NCI-H128 (cell line): ENCODE measurements around the gene ZNF79.
A peak's percentile ranks its signal among the peaks of the same experiment; 100 is the strongest.

Source experiments
- DNase-seq: peaks from one replicate; lab custom pipeline; 2025; ENCODE audit not compliant: unreplicated experiment; lab: John Stamatoyannopoulos, UW

ZNF79 gene

DNA sequence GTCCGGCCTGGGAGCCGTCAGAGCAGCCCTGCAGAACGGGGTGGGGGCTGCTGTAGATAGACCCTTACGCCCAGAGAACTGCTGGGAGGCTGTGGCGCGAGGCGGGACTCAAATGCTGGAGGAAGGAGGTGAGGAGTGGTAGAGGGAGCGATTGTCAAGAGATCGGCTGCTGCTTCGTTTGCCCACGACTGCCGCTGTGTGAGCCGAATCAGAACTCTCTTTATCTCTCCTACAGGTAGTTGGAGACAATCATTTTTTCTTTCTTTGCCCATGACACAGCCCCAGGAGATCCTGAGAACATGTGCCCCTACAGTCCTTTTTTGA lies 456 bp downstream of the ZNF79 start:
- DNase-seq, result no peak

DNA sequence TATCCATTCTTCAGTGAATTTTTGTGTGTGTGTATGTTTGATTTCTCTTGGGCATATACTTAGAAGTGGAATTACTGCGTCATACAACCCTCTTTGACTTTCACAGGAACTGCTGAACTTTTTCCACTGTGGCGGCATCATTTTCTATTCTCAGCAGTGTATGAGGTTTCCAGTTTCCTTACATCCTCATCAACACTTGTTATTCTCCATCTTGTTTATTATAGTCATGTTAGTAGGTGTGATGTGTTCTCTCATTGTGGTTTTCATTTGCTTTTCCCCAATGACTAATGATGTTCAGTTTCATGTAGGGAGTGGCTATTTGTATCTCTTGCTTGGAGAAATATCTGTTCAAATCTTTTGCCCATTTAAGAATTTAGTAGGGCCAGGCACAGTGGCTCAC lies 2.6 kb downstream of the ZNF79 start:
- no peak for DNase-seq

DNA sequence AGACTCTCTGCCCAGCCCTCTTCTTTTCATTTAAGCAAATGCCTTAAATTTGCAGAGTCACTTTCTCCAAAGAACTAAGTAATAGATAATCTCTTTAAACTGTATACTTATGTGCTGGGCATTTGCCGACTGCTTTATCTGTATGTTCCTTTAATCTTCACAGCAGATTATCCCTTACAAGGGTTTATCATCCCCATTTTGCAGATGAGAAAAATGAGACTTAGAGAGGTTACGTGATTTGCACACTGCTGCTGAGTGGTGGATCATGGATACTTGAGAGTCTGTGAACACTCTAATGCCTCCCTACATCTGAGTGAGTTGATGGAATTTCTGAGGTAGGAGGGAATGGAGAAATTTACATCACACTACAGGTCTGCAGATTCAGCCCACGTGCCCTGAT lies 4.2 kb downstream of the ZNF79 start:
- no peak for DNase-seq

DNA sequence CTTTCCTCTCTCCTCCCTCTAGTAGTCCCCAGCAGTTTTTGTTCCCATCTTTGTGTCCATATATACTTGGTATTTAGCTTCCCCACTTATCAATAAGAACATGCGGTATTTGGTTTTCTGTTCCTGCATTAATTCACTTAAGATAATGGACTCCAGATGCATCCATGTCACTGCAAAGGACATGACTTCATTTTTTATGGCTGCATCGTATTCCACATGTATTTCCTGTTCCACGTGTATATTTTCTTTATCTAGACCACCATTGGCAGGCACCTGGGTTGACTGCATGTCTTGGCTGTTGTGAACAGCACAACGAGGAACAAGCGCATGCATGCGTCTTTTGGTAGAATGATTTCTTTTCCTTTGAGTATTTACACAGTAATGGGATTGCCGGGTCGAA lies 6.2 kb downstream of the ZNF79 start:
- no peak for DNase-seq

DNA sequence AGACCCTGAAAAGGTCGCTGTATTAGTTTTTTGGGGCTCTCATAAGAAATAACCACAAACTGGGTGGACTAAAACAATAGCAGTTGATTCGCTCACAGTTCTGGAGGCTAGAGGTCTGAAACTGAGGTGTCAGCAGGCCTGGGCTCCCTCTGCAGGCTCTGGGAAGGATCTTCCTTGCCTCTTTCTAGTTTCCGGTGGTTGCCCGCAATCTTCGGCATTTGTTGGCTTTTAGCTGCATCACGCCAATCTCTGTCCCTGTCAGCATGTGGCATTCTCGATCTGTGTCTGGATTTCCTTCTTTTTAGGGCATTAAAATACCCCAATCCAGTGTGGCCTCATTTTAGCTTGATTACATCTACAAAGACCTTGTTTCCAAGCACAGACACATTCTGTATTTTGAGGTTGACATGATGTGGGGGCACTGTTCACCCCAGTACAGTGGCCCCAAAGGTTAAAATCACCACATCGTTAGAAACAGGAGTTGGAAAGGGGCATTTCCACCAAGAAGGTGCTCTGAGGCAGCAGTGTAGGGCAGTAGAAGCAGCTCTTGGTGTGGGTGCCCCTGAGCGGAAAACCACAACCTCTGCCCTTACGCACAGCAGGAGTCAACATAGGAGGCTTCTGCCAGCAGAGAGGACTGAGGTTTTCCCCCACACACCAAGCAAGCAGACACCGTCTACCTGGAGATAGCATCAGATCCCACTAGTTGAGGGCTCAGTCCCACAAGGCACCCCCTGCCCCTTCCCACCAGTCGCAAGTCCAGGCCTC lies 13.5 kb downstream of the ZNF79 start:
- no peak for DNase-seq

DNA sequence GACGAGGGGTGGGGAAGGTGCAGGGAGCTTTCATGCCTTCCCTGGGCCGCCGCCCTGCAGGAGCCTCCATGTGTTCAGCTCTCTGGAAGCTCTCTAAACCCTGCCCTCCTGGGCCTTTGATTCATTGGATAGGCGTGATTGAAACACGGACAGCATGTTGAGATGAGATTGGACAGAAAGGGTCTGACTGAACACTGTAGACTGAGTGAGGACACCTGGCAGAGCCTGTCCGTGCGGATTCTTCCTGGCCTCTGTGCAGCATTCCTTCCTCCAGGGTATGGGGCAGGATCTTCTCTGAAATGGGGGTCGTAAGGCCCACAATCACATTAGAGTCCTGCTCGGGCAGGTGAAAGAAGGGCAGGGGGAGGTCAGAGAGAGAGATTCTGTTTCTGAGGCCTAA lies 14.2 kb downstream of the ZNF79 start:
- DNase-seq, result no peak

DNA sequence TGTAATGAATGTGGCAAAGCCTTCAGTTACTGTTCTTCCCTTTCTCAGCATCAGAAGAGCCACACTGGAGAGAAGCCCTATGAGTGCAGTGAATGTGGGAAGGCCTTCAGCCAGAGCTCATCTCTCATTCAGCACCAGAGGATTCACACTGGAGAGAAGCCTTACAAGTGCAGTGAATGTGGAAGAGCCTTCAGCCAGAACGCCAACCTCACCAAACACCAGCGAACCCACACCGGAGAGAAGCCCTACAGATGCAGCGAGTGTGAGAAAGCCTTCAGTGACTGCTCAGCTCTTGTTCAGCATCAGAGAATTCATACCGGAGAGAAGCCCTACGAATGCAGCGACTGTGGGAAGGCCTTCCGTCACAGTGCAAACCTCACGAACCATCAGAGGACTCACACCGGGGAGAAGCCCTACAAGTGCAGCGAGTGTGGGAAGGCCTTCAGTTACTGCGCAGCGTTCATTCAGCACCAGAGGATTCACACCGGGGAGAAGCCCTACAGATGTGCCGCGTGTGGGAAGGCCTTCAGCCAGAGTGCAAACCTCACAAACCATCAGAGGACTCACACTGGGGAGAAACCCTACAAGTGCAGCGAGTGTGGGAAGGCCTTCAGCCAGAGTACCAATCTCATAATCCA lies 20.2 kb downstream of the ZNF79 start:
- DNase-seq, result no peak

DNA sequence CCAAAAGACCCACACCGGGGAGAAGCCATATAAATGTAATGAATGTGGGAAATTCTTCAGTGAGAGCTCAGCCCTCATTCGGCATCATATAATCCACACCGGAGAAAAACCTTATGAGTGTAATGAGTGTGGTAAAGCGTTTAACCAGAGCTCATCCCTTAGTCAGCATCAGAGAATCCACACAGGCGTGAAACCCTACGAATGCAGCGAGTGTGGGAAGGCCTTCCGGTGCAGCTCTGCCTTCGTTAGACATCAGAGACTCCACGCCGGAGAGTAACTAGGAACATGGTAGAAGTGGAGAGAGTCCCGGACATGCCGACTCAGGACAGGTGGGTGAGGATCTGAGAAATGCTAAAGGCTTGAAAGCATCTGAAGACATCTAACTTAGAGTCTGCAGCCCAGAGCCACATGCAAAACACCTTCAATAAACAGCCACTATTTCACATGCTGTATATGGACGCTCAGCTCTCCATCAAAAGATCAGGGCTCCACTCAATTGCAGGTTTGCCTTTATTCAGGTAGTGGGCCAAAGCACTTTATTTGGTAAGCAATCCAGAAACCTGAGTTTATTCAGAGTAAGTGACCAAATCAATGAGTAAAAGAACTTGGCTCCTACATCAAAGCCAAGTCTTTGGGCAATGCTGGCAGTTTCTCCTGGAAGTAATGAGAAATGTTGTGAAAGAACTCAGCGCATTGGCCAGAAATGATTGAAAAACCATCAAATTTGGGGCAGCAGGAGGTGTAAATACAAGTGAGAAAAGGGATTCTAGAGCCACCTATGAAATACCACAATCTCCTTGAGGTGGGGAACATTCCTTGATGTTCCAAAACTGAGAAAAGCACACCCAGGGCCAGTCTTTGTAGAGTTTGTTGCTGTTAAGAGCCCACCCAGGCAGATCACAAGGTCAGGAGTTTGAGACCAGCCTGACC lies 21.0 kb downstream of the ZNF79 start:
- DNase-seq, result no peak

DNA sequence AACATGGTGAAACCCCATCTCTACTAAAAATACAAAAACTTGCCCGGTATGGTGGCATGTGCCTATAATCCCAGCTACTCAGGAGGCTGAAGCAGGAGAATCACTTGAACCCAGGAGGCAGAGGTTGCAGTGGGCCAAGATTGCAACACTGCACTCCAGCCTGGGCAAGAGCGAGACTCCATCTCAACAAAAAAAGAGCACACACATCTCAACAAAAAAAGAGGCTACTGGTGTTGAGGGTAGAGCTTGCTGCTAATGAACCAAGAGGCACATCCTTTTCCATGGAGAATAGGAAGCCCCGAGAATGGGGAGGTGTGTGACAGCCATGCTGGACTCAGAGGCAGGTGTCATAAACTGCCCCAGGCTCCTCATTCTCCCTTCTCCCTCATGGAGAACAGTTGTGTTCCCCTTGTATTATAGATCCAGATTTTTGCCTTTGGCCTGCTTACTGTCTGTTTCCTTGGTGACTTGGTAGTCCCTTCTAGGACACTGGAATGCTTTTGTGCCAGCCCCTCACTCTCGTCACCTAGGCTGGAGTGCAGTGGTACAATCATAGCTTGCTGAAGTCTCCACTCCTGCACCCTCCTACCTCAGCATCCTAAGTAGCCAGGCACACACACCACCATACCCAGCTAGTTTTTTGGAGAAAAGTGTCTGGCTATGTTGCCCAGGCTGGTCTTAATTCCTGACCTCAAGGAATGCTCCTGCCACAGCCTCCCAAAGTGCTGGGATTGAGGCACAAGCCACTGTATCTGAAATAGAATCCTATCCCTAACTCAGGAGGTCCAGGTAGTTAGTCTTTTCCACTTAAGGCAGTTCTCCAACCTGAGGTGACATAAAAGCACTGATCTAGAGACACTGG lies 21.9 kb downstream of the ZNF79 start:
- DNase-seq, result no peak

DNA sequence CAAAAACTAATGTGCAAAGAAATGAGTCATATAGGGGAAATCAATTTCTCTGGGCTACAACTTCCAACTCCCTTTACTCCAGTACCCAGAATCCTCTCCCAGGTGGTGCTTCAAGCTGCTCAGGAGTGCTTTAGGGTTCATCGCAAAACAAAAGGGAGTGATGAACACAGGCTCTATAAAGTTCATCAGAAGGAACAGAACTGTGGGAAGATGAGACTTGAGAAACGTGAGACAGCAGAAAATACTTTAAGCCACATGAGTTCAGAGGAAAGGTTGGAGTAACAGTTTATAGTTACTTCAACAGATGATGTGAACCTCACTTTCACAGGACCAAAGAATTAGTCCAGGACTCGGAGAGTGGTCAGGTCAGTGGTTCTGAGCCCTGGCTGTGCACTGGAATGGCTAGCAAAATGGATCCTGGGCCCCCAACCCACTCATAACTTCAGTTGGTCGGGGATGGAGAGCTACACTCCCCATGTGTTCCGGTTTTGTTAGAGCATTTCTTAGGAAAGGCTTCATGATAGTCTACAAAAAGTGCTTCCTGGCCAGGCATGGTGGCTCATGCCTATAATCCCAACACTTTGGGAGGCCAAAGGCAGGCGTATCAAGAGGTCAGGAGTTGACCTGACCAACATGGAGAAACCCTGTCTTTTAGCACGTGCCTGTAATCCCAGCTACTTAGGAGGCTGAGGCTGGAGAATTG lies 22.7 kb downstream of the ZNF79 start:
- DNase-seq, result no peak

DNA sequence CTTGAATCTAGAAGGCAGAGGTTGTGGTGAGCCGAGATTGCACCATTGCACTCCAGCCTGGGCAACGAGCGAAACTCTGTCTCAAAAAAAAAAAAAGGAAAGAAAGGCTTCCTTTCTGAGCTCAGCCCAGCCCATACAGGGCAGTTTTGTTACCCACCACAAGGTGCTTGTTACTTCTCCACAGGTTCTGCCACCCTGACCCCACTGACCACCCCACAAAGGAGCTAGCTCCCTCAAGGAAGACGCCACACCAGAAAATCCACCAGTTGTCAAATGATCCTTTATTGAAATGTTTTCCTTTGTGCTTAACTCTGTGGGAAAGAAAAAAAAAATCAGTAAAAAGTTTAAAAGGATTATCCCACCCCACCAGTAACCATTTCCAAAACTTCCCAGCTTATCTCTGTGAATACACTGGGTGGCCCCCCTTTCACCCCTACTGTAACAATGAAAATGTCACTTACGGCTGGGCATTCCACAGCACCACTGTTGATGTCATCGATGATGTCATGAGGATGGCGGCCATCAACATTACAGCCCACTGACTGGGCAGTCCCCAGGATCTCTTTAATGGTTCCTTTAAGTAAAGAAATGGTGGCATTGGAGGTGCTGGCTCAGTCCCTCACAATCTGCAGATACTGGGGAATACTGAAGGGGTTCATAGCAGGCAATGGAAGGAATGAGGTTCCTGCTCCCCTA lies 23.4 kb downstream of the ZNF79 start:
- DNase-seq, result no peak

DNA sequence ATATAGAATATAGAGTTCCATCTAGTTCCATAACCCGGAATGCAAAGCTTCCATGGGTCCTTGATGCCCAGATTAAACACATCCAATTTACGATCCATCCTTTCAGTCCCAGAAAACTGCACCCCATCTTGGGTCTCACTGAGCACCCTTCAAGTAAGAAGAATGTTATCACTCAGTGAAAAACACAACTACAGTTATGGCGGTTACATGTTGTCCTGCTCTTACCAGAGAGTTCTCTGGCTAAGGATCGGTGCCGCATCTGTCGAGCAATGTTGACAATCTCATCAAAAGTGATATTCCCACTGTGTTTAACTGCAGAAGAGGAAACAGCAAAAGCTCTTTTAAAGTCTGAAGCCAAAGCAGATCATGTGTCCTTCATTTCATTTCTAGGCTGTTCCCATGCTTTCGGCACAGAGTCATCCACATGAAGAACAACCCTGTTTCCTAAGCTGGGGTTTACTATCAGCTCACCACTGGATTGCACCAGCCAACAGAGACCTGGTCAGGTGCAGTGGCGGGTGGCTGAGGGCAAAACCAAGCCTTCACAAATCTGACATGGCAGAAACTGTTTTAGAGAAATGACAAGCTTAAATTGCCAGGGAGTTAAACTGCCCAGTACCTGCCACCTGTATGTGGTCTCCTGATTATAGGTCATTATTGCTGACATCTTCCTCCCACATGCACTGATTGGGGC lies 24.1 kb downstream of the ZNF79 start:
- no peak for DNase-seq

DNA sequence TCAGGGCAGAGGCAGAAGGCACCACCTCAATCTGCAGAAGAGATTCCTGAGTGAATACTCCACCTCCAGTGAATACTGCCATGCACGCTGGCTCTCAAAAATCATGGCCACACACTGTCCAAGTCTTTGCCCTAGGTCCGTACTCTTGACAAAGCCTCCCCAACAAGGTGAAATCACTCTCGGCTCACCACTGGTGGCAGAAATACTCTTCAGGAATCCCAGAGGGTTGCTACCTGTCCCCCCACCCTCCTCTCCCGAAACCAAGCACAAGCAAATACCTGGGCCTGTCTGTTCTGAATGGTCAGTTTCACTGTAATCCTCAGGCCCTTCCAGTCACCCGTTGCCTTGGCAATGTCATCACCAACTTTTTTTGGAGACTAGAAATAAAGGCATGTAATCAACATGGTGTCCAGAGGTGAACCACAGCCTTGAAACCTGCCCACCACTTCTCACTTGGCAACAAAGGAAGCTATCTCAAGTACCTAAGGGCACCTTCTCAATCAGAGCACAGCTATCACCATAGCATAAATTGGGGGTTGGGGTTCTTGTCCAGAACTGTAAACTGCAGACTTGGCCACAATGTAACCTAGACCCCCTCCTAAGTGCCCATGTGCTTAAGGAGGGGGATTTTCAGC lies 25.3 kb downstream of the ZNF79 start:
- DNase-seq, result no peak

DNA sequence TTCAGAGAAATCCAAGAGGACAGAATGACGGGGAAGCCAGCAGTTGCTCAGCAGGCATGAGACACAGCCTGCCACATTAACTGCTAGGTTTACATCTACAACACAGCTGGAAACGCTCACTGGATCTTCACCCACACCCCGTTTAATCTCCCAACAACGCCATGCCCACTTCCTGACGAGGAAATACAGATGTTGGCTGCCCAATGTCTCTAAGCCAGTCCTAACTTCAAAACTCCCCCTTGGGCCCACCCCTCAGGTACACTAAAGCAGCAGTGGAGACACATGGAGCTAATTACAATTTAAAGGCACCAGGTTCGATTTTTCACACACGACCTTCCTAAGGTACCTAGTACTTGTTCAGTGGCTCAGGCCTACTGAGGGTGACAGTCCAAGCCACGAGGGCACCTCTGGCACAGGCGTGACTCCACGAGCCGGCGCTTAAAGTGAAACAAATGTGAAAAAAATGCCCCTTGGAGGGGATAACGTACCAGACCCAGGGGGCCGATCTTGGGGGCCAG lies 26.1 kb downstream of the ZNF79 start:
- DNase-seq, result no peak

DNA sequence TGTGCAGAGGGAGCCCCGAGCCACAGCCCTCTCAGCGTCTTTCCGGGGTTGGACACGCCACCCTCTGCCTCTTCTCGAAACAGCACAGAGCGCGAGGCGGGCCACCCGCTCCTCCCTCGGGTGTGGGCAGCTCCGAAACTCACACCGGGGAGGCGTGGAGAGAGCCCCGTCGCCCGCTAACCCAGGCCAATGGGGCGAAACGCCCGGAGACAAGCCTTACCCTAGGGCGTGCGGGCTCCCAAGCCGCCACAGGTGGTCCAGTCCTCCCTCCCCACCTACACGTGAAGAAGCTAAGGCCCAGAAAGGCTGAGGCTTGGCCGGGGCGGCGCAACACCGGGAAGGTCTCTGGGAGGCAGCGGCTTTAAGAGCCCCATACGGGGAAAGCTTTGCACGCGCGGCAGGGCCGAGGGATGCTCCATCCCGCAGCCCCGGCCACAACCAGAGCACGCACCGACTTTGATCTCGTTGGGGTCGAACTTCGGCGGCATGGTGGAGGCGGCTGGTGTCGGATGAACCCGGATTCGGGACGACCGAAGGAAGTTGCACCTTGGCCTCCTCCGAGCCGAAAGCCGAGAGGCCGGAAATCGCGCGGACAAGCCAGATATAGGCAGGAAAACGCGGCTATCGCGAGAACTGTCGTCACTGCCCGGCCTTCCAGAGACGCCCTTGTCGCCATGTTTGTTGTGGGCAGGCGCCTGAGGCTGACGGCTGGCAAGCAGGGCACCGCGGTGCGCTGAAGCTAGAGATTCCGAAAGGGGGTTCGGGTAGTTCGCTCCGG lies 26.8 kb downstream of the ZNF79 start, which contains the start of the genes LRSAM1 and RPL12:
TSS of gene LRSAM1 (plus strand) at position 681 of the 778 bp plus-strand sequence. CDS start 3,018 bp downstream, outside the sequence.
TSS of gene RPL12 (minus strand) at position 577 of the 778 bp plus-strand sequence. CDS start at position 488, 89 bp downstream.
- peak; percentile 96 for DNase-seq

DNA sequence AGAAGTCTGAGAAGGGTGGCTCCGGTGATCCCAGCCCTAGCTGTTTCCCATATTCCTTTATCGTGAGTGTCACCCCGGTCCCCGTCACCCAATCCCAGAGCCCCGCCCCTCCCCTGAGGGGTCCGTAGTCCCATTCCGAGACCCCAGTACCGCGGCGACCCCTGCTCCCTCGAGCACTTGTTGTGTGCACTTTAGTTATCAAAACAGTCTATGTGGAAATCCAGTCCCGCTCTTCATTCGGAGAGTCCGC lies 27.4 kb downstream of the ZNF79 start:
- DNase-seq, result no peak

DNA sequence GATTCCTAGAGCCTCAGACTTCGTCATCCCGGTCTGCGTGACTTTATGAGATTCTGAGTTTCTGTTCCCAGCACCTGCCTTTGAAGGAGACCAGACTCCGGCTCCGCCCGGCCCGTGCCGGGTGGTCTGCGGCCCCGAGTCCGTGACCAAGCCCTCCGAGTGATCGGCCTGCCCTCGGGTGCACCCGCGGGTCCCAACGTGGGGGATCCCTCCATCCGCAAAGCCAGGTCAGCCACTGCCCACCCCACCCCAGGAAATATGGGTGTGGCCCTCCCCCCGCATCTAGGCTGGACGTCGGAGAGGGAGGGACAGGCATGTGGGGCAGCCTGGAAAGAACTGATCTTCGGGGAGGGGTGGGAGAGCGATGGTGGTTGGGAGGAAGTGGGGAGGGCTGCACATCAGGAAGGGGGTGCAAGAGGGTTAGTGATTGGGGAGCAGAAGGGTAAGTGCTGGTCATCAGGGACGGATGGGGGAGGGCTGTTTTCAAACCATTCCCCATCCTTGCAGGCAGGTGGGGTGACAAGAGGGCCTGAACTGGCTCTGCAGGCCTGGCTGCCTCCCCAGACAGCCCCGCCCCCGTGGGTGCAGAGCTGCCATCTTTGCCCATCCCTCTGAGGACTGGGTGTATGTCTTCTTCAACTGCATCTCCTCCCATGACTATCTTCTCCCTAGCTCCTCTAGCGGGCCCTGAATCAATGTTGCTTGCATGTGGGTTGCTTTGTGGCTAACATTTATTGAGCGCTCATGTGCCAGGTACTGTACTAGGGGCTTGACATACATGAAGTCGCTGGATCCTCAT lies 27.9 kb downstream of the ZNF79 start:
- DNase-seq, result no peak
